D341Med (cell line): Measurements from ENCODE around the gene STXBP6.
"Not testable (repeated sequence)": the region's sequence is repeated elsewhere in the genome, so short reads cannot be mapped to it uniquely, and the experiment has no call there.

ENCODE experiments used
- DNase-seq: peaks from one replicate; pipeline ENCODE4 v3.0.0; 2012; ENCODE audit warnings: low spot score

The STXBP6 gene

GRCh38 chr14:24986206-24986893 is 63.6 kb downstream of the STXBP6 start:
- no peak for DNase-seq

GRCh38 chr14:24984846-24985589 is 64.9 kb downstream of the STXBP6 start:
- DNase-seq: no peak

GRCh38 chr14:24982472-24983155 is 67.3 kb downstream of the STXBP6 start:
- no peak for DNase-seq

GRCh38 chr14:24979725-24980239 is 70.2 kb downstream of the STXBP6 start:
- DNase-seq: no peak

- no peak for DNase-seq
These were observed 70.9 kb downstream of the STXBP6 start for GRCh38 chr14:24978862-24979724.

- DNase-seq: no peak
These were observed 73.3 kb downstream of the STXBP6 start for GRCh38 chr14:24976602-24977001.

- no peak for DNase-seq
These were observed 74.6 kb downstream of the STXBP6 start for GRCh38 chr14:24975393-24975792.

GRCh38 chr14:24974591-24975374 is 75.2 kb downstream of the STXBP6 start:
- no peak for DNase-seq

GRCh38 chr14:24972844-24973243 is 77.1 kb downstream of the STXBP6 start:
- no peak for DNase-seq

- no peak for DNase-seq
These were observed 78.7 kb downstream of the STXBP6 start for GRCh38 chr14:24971255-24971654.

GRCh38 chr14:24966579-24966964 is 83.4 kb downstream of the STXBP6 start:
- no peak for DNase-seq

GRCh38 chr14:24965934-24966578 is 83.9 kb downstream of the STXBP6 start:
- no peak for DNase-seq

- no peak for DNase-seq
These were observed 84.4 kb downstream of the STXBP6 start for GRCh38 chr14:24965578-24965933.

GRCh38 chr14:24964591-24964990 is 85.4 kb downstream of the STXBP6 start:
- DNase-seq: no peak

GRCh38 chr14:24964048-24964447 is 85.9 kb downstream of the STXBP6 start:
- no peak for DNase-seq

GRCh38 chr14:24962118-24962517 is 87.8 kb downstream of the STXBP6 start:
- not testable (repeated sequence) for DNase-seq

GRCh38 chr14:24960816-24961215 is 89.1 kb downstream of the STXBP6 start:
- DNase-seq: no peak

- no peak for DNase-seq
These were observed 90.1 kb downstream of the STXBP6 start for GRCh38 chr14:24959791-24960331.

- no peak for DNase-seq
These were observed 91.7 kb downstream of the STXBP6 start for GRCh38 chr14:24958271-24958670.

GRCh38 chr14:24957814-24958213 is 92.1 kb downstream of the STXBP6 start:
- no peak for DNase-seq
